Measurements from ENCODE around the gene LPAR2.

The LPAR2 gene

GRCh38 chr19:19626516-19627472 is 1.2 kb downstream of the LPAR2 start:
- CTCF ChIA-PET = interaction anchor here (0.7 kb wide), 1 partner anchor 73 kb away, joined by 3 read pairs; no protein-coding TSS in a partner anchor
- POLR2A ChIA-PET = no interaction called here

GRCh38 chr19:19624032-19624570 is 3.9 kb downstream of the LPAR2 start:
- DNase-seq (ENCODE audit: extremely low spot score) = no peak
- ChIA-PET POLR2A (no interaction called here), CTCF (no interaction called here)
- TF ChIP-seq NFRKB (IDR thresholded peaks at IDR 0.05) (no peak), ARNT (IDR thresholded peaks at IDR 0.05) (no peak), BHLHE40 (IDR thresholded peaks at IDR 0.05; ENCODE audit: borderline replicate concordance) (no peak)

More at GRCh38 chr19:19626516-19627472, 1.2 kb downstream of the LPAR2 start:
- TF ChIP-seq SP1 (IDR thresholded peaks at IDR 0.05) (no peak), PKNOX1 (IDR thresholded peaks at IDR 0.05) (no peak), NFRKB (IDR thresholded peaks at IDR 0.05) (no peak)
- DNase-seq (ENCODE audit: extremely low spot score) = no peak

GRCh38 chr19:19623383-19623782 is 4.6 kb downstream of the LPAR2 start:
- CTCF ChIA-PET = no interaction called here
- DNase-seq (ENCODE audit: extremely low spot score) = no peak
- POLR2A ChIA-PET = no interaction called here
- TF ChIP-seq TARDBP (IDR thresholded peaks at IDR 0.05) = no peak
- no peak for TF ChIP-seq FOXA1 (IDR thresholded peaks at IDR 0.05)
- TF ChIP-seq SUZ12 (IDR thresholded peaks at IDR 0.05) = no peak
- TF ChIP-seq LEF1 (IDR thresholded peaks at IDR 0.05; ENCODE audit: borderline replicate concordance) = no peak

GRCh38 chr19:19619849-19620210 is 8.2 kb downstream of the LPAR2 start:
- ChIA-PET POLR2A (no interaction called here), CTCF (interaction anchor here (0.7 kb wide), 1 partner anchor 44 kb away, joined by 5 read pairs; no protein-coding TSS in a partner anchor)
- DNase-seq (ENCODE audit: extremely low spot score) = no peak
- TF ChIP-seq LEF1 (IDR thresholded peaks at IDR 0.05; ENCODE audit: borderline replicate concordance) (no peak), HDGF (IDR thresholded peaks at IDR 0.05; ENCODE audit: borderline replicate concordance) (no peak), FOXM1 (IDR thresholded peaks at IDR 0.05; ENCODE audit: borderline replicate concordance) (no peak), ARNT (IDR thresholded peaks at IDR 0.05) (no peak), L3MBTL2 (conservative IDR thresholded peaks at IDR 0.05) (no peak), BHLHE40 (IDR thresholded peaks at IDR 0.05; ENCODE audit: borderline replicate concordance) (no peak), TARDBP (IDR thresholded peaks at IDR 0.05) (no peak), NFRKB (IDR thresholded peaks at IDR 0.05) (no peak), ELF4 (IDR thresholded peaks at IDR 0.05) (no peak), SP1 (IDR thresholded peaks at IDR 0.05) (no peak), FOXA1 (IDR thresholded peaks at IDR 0.05) (no peak), ZNF384 (IDR thresholded peaks at IDR 0.05) (no peak), CTBP1 (IDR thresholded peaks at IDR 0.05; ENCODE audit: borderline replicate concordance) (no peak), FOXK2 (IDR thresholded peaks at IDR 0.05) (no peak), PKNOX1 (IDR thresholded peaks at IDR 0.05) (no peak), SUZ12 (IDR thresholded peaks at IDR 0.05) (no peak)

GRCh38 chr19:19619181-19619848 is 8.7 kb downstream of the LPAR2 start:
- ChIA-PET CTCF (interaction anchor here (0.7 kb wide), 1 partner anchor 43 kb away, joined by 5 read pairs; no protein-coding TSS in a partner anchor), POLR2A (no interaction called here)
- no peak for DNase-seq (ENCODE audit: extremely low spot score)
- TF ChIP-seq FOXK2 (IDR thresholded peaks at IDR 0.05) (no peak), TARDBP (IDR thresholded peaks at IDR 0.05) (no peak), ARNT (IDR thresholded peaks at IDR 0.05) (no peak), L3MBTL2 (conservative IDR thresholded peaks at IDR 0.05) (no peak), FOXM1 (IDR thresholded peaks at IDR 0.05; ENCODE audit: borderline replicate concordance) (no peak), SUZ12 (IDR thresholded peaks at IDR 0.05) (no peak)

GRCh38 chr19:19618219-19619051 is 9.6 kb downstream of the LPAR2 start, which contains the start of gene PBX4:
Gene PBX4 (minus strand): TSS chr19:19618687. CDS start chr19:19618629, 58 bp downstream.
- TF ChIP-seq L3MBTL2 (conservative IDR thresholded peaks at IDR 0.05) (peak; percentile 68), ZNF384 (IDR thresholded peaks at IDR 0.05) (no peak)
- CTCF ChIA-PET = no interaction called here
- POLR2A ChIA-PET = interaction anchor here (1.7 kb wide), 1 partner anchor 44 kb away, joined by 3 read pairs; no protein-coding TSS in a partner anchor
- peak; percentile 98 for DNase-seq (ENCODE audit: extremely low spot score)

GRCh38 chr19:19615086-19615485 is 12.9 kb downstream of the LPAR2 start:
- CTCF ChIA-PET = no interaction called here
- DNase-seq (ENCODE audit: extremely low spot score) = no peak
- POLR2A ChIA-PET = no interaction called here
- TF ChIP-seq NFRKB (IDR thresholded peaks at IDR 0.05) (no peak), ELF4 (IDR thresholded peaks at IDR 0.05) (no peak), ZNF384 (IDR thresholded peaks at IDR 0.05) (no peak), L3MBTL2 (conservative IDR thresholded peaks at IDR 0.05) (no peak), FOXA1 (IDR thresholded peaks at IDR 0.05) (no peak), LEF1 (IDR thresholded peaks at IDR 0.05; ENCODE audit: borderline replicate concordance) (no peak)

Data from HEK293T (cell line).